HEK293T (cell line): ENCODE data around the gene GNG12.
"Not testable (repeated sequence)": the region's sequence is repeated elsewhere in the genome, so short reads cannot be mapped to it uniquely, and the experiment has no call there.

Experiments
- CTCF ChIA-PET: fragments of 350-600 bp; formaldehyde crosslinking; extraction: SDS; loops from one replicate; lab custom pipeline; 2021; ENCODE audit warnings: antibody characterized with exemption, inconsistent platforms; lab: Yijun Ruan, JAX
- POLR2A ChIA-PET: fragments of 350-600 bp; formaldehyde crosslinking; extraction: SDS; loops from one replicate; lab custom pipeline; 2020; ENCODE audit warnings: antibody characterized with exemption, inconsistent platforms; lab: Yijun Ruan, JAX
- DNase-seq: peaks from one replicate; pipeline ENCODE4 v3.0.0; 2012; ENCODE audit warnings: mixed read lengths; ENCODE audit errors: extremely low spot score
- ARNT ChIP-seq: fragments of 450-650 bp; IDR thresholded peaks from 2 replicates; pipeline ENCODE4 v1.6.1; 2017; ENCODE audit warnings: mild to moderate bottlenecking
- BHLHE40 ChIP-seq: fragments of 450-650 bp; IDR thresholded peaks from 2 replicates; pipeline ENCODE4 v1.6.1; 2016; ENCODE audit warnings: mild to moderate bottlenecking, moderate library complexity, borderline replicate concordance
- CTBP1 ChIP-seq: fragments of 450-650 bp; IDR thresholded peaks from 2 replicates; pipeline ENCODE4 v1.6.1; 2016; ENCODE audit warnings: borderline replicate concordance
- ELF4 ChIP-seq: fragments of 450-650 bp; IDR thresholded peaks from 2 replicates; pipeline ENCODE4 v1.6.1; 2017; ENCODE audit warnings: antibody characterized with exemption
- FOXA1 ChIP-seq: fragments of 450-650 bp; IDR thresholded peaks from 2 replicates; pipeline ENCODE4 v1.6.1; 2016; ENCODE audit warnings: mild to moderate bottlenecking
- FOXK2 ChIP-seq: fragments of 450-650 bp; IDR thresholded peaks from 2 replicates; pipeline ENCODE4 v1.6.1; 2016; ENCODE audit warnings: mild to moderate bottlenecking
- FOXM1 ChIP-seq: fragments of 450-650 bp; IDR thresholded peaks from 2 replicates; pipeline ENCODE4 v1.6.1; 2017; ENCODE audit warnings: mild to moderate bottlenecking, borderline replicate concordance
- HDGF ChIP-seq: fragments of 450-650 bp; IDR thresholded peaks from 2 replicates; pipeline ENCODE4 v1.6.1; 2017; ENCODE audit warnings: antibody characterized with exemption, borderline replicate concordance
- L3MBTL2 ChIP-seq: fragments of 450-650 bp; conservative IDR thresholded peaks from 2 replicates; pipeline ENCODE4 v1.6.1; 2016; ENCODE audit warnings: mild to moderate bottlenecking
- LEF1 ChIP-seq: fragments of 450-650 bp; IDR thresholded peaks from 2 replicates; pipeline ENCODE4 v1.6.1; 2017; ENCODE audit warnings: mild to moderate bottlenecking, borderline replicate concordance
- NFRKB ChIP-seq: fragments of 450-650 bp; IDR thresholded peaks from 2 replicates; pipeline ENCODE4 v1.6.1; 2016; ENCODE audit warnings: mild to moderate bottlenecking, moderate library complexity
- PKNOX1 ChIP-seq: fragments of 450-650 bp; IDR thresholded peaks from 2 replicates; pipeline ENCODE4 v1.6.1; 2016
- SP1 ChIP-seq: fragments of 450-650 bp; IDR thresholded peaks from 2 replicates; pipeline ENCODE4 v1.6.1; 2017
- SUZ12 ChIP-seq: fragments of 450-650 bp; IDR thresholded peaks from 2 replicates; pipeline ENCODE4 v1.6.1; 2016; ENCODE audit warnings: mild to moderate bottlenecking
- TARDBP ChIP-seq: fragments of 450-650 bp; IDR thresholded peaks from 2 replicates; pipeline ENCODE4 v1.6.1; 2016
- ZNF384 ChIP-seq: fragments of 450-650 bp; IDR thresholded peaks from 2 replicates; pipeline ENCODE4 v1.6.1; 2016

The GNG12 gene

DNA sequence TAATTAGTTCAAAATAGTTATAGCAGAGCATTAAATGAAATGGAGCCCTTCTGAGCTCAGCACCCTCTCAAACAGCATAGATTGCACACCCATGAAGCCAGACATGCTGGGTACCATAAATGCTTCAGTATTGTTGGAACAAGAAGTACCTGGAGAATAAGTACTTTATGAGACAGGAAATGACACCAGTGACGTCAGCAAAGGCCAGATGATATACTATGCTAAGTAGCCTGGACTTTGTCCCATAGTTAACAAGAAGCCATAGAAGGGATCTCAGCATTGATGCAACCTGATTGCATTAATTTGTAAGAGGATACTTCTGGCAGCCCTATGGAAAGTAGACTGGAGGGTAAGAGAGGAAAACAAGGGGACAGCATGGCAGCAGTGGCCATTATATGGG, 164.6 kb downstream of the GNG12 start:
- no peak for TF ChIP-seq SUZ12
- no peak for TF ChIP-seq TARDBP
- TF ChIP-seq SP1, result no peak
- no peak for TF ChIP-seq ZNF384
- no peak for TF ChIP-seq NFRKB
- no peak for TF ChIP-seq LEF1
- TF ChIP-seq PKNOX1, result no peak
- no peak for TF ChIP-seq L3MBTL2
- no peak for TF ChIP-seq FOXM1
- TF ChIP-seq FOXA1, result no peak
- ChIA-PET CTCF (interaction anchor here (1.0 kb wide), 1 partner anchor 91 kb away, joined by 5 read pairs; no protein-coding TSS in a partner anchor), POLR2A (interaction anchor here (2.5 kb wide), 1 partner anchor 17 kb away, joined by 12 read pairs; the partner anchor contains the start of gene GADD45A)
- no peak for DNase-seq

DNA sequence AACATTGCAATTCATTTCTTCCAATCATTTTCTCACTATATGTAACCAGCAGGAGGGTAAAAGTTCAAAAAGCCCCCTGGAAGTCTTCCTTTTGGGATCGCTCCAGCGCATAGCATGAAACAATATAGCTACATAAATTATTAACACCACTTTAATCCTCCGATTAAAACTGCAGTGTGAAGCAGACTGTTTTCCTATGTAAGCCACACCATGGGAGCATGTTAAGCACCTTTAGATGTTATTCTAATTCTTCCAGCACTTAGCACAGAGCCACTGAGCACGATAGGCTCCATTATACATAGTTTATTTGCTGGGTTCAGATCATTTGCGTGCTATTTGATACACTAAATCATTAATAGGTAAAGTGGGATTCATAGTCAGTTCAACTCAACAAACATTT, 166.6 kb downstream of the GNG12 start:
- DNase-seq, result no peak
- TF ChIP-seq CTBP1, result no peak
- no peak for TF ChIP-seq SP1
- no peak for TF ChIP-seq SUZ12
- no peak for TF ChIP-seq LEF1
- TF ChIP-seq FOXM1, result no peak
- TF ChIP-seq L3MBTL2, result no peak
- no peak for TF ChIP-seq HDGF
- no peak for TF ChIP-seq ARNT
- TF ChIP-seq ELF4, result no peak
- no peak for TF ChIP-seq NFRKB
- no peak for TF ChIP-seq PKNOX1
- TF ChIP-seq ZNF384, result no peak
- no peak for TF ChIP-seq FOXA1
- TF ChIP-seq FOXK2, result no peak
- POLR2A ChIA-PET, result interaction anchor here (2.5 kb wide), 1 partner anchor 19 kb away, joined by 12 read pairs; the partner anchor contains the start of gene GADD45A
- CTCF ChIA-PET, result no interaction called here

GRCh38 chr1:67665307-67665706, 168.0 kb downstream of the GNG12 start:
- DNase-seq, CTCF ChIA-PET, POLR2A ChIA-PET: not testable (repeated sequence)

DNA sequence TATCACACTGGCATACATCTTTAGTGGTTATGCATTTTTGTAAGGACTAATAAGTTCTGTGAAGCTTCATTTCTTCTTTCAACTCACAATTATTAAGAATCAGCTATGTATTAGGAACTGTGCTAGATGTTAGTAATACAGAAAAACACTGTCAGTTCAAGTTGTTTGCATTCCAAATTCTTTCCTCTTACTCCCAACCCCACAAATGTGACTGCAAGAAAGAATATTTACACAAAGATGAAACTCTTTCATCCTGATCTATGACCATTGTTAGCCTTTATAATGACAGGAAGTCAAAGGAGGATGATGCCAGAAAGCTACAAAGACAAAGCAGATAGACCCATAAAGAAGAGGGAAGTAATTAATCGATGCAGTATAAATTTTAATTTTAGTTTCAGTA, 169.2 kb downstream of the GNG12 start:
- ChIA-PET CTCF (no interaction called here), POLR2A (interaction anchor here (1.2 kb wide), 1 partner anchor 21 kb away, joined by 3 read pairs; no protein-coding TSS in a partner anchor)
- TF ChIP-seq ELF4, result no peak
- no peak for TF ChIP-seq ZNF384
- TF ChIP-seq FOXK2, result no peak
- no peak for TF ChIP-seq PKNOX1
- TF ChIP-seq ARNT, result no peak
- TF ChIP-seq L3MBTL2, result no peak
- no peak for TF ChIP-seq LEF1
- DNase-seq, result no peak

GRCh38 chr1:67662884-67663283, 170.4 kb downstream of the GNG12 start:
- TF ChIP-seq ARNT, result no peak
- no peak for TF ChIP-seq ZNF384
- TF ChIP-seq PKNOX1, result no peak
- no peak for TF ChIP-seq SP1
- no peak for TF ChIP-seq L3MBTL2
- TF ChIP-seq ELF4, result no peak
- TF ChIP-seq FOXA1, result no peak
- no peak for TF ChIP-seq CTBP1
- no peak for TF ChIP-seq LEF1
- TF ChIP-seq TARDBP, result no peak
- no peak for TF ChIP-seq FOXK2
- TF ChIP-seq NFRKB, result no peak
- TF ChIP-seq FOXM1, result no peak
- TF ChIP-seq BHLHE40, result no peak
- no peak for TF ChIP-seq HDGF
- TF ChIP-seq SUZ12, result no peak
- ChIA-PET POLR2A (no interaction called here), CTCF (no interaction called here)
- no peak for DNase-seq

DNA sequence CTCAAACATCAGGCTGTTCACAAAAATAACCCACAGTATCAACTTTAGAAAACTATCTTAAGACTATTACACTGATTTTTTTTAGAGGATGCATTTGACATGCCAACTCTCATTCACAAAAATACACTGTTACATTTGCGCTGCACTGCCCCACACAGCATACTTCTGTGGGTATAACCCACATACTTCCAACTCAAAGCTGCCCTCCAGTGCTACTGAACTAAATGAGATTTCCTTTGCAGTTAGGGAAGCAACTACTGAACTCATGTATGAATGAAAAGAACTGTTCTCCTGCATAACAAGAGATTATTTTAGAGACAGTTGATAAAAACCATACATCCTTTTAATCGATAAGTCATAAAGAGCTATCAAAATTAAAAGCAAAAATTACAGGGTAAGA, 174.0 kb downstream of the GNG12 start:
- no peak for DNase-seq
- POLR2A ChIA-PET, result interaction anchor here (1.1 kb wide), 1 partner anchor 26 kb away, joined by 3 read pairs; the partner anchor contains the start of gene GADD45A
- TF ChIP-seq ARNT (no peak), FOXM1 (no peak), SUZ12 (no peak), L3MBTL2 (no peak), ELF4 (no peak), NFRKB (no peak), PKNOX1 (no peak), CTBP1 (no peak), TARDBP (no peak), SP1 (no peak), ZNF384 (no peak)
- CTCF ChIA-PET, result interaction anchor here (0.7 kb wide), 1 partner anchor 15 kb away, joined by 3 read pairs; no protein-coding TSS in a partner anchor

- DNase-seq, POLR2A ChIA-PET: not testable (repeated sequence)
- CTCF ChIA-PET, result interaction anchor here (0.6 kb wide), 1 partner anchor 24 kb away, joined by 3 read pairs; no protein-coding TSS in a partner anchor
Observed at GRCh38 chr1:67657152-67657551, 176.1 kb downstream of the GNG12 start.
